Measurements from ENCODE around the gene IFNLR1. TPM values are rescaled to one million over a fixed set of nuclear protein-coding genes. Genes with fewer than 3 reads are reported as not detected.

The IFNLR1 gene
- total and polyA plus RNA-seq, 5 donors from 2014 or later = 0.36 to 2.8 (median 0.67) TPM

- no peaks in the 10 kb centered on the region for H3K27me3 ChIP-seq (ENCODE audit: control insufficient read depth, insufficient read depth, low read length)
- no peaks in the 10 kb centered on the region for H3K36me3 Mint-ChIP-seq
- H3K9me3 Mint-ChIP-seq = peaks cover 0 to 2% (median 0%) of the 10 kb centered on the region in 7 donors
- no peak overlapping the region for H3K27ac Mint-ChIP-seq
- no peak overlapping the region for H3K27ac ChIP-seq (ENCODE audit: insufficient read depth, low read length, poor library complexity, severe bottlenecking)
- DNase-seq = no peak
- ATAC-seq (ENCODE audit: low read depth in 2 of 2) = no peak
- H3K9me3 ChIP-seq (ENCODE audit: control insufficient read depth in 2 of 2, low read length in 2 of 2) = no peaks in the 10 kb centered on the region
- no peak overlapping the region for H3K4me3 Mint-ChIP-seq
- H3K4me3 ChIP-seq (ENCODE audit: low read depth, low read length) = no peak overlapping the region
- peaks cover 0 to 5% (median 0%) of the 10 kb centered on the region in 4 donors for H3K4me1 Mint-ChIP-seq
- no peaks in the 10 kb centered on the region for H3K4me1 ChIP-seq (ENCODE audit: control insufficient read depth, insufficient read depth, low read length, poor library complexity, severe bottlenecking)
- no peaks in the 10 kb centered on the region for H3K36me3 ChIP-seq (ENCODE audit: control insufficient read depth, insufficient read depth, low read length)
- peaks cover 5% of the 10 kb centered on the region for H3K27me3 Mint-ChIP-seq
These were observed 37.0 kb upstream of the IFNLR1 start for GRCh38 chr1:24224086-24224485.

DNA sequence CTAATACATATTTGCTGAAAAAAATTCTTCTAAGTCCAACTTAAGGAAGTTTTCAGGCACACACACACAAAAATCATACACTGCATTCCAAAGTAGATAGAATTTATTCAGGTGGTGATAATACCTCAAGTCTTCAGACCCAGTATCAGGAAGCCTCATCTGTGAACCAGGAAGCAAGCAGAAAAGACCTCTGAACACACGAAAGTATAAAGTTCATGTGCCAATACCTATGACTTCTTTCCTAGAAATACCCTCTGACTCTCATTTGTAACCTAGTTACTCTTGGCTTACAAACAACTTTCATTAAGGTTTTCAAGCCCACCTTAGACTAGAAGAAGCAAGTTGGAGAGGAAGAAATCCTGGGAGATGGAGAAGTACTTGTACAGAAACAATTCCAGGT lies 35.7 kb upstream of the IFNLR1 start:
- no peaks in the 10 kb centered on the region for H3K36me3 ChIP-seq (ENCODE audit: control insufficient read depth, insufficient read depth, low read length)
- no peak overlapping the region for H3K4me3 Mint-ChIP-seq
- H3K4me1 Mint-ChIP-seq = peaks cover 0 to 5% (median 0%) of the 10 kb centered on the region in 4 donors
- ATAC-seq (ENCODE audit: low read depth in 2 of 2) (no peak), DNase-seq (no peak)
- no peaks in the 10 kb centered on the region for H3K4me1 ChIP-seq (ENCODE audit: control insufficient read depth, insufficient read depth, low read length, poor library complexity, severe bottlenecking)
- no peak overlapping the region for H3K27ac ChIP-seq (ENCODE audit: insufficient read depth, low read length, poor library complexity, severe bottlenecking)
- H3K9me3 Mint-ChIP-seq = peaks cover 0 to 2% (median 0%) of the 10 kb centered on the region in 7 donors
- H3K27me3 Mint-ChIP-seq = peaks cover 2% of the 10 kb centered on the region
- H3K27ac Mint-ChIP-seq = no peak overlapping the region
- H3K27me3 ChIP-seq (ENCODE audit: control insufficient read depth, insufficient read depth, low read length) = no peaks in the 10 kb centered on the region
- H3K4me3 ChIP-seq (ENCODE audit: low read depth, low read length) = no peak overlapping the region
- no peaks in the 10 kb centered on the region for H3K9me3 ChIP-seq (ENCODE audit: control insufficient read depth in 2 of 2, low read length in 2 of 2)
- no peaks in the 10 kb centered on the region for H3K36me3 Mint-ChIP-seq

DNA sequence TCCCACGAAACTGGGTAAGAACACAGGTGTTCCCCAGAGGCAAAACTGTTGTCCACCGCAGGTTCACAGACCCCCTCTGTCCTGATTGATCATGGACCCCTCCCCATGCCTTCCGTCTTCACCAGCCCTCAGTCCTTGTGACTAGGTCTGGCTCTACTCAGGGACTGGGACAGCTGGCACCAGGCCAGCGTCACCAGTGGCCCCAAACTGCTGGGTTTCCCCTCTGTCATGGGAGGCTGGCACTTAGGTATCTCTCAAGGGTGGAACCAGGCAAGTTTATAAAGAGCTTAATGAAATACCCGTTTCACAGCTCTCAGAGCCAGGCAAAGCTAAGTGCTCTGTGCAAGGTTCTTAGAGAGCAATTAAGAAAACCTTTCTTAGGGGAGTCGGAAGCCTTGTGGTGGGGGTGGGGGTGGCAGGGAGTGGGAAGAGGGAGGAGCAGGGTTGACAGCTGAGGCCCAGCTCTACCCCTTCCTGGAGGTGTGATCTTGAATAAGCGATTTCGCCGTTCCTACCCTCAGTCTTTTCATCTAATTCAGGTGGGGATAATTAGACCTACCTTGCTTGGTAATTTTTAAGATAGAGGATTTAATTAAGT lies 35.0 kb upstream of the IFNLR1 start:
- no peaks in the 10 kb centered on the region for H3K36me3 Mint-ChIP-seq
- H3K4me1 Mint-ChIP-seq = peaks cover 0 to 5% (median 0%) of the 10 kb centered on the region in 4 donors
- no peak for ATAC-seq (ENCODE audit: low read depth in 2 of 2)
- Histone ChIP-seq H3K36me3 (ENCODE audit: control insufficient read depth, insufficient read depth, low read length) (no peaks in the 10 kb centered on the region), H3K4me1 (ENCODE audit: control insufficient read depth, insufficient read depth, low read length, poor library complexity, severe bottlenecking) (no peaks in the 10 kb centered on the region), H3K9me3 (ENCODE audit: control insufficient read depth in 2 of 2, low read length in 2 of 2) (no peaks in the 10 kb centered on the region), H3K27ac (ENCODE audit: insufficient read depth, low read length, poor library complexity, severe bottlenecking) (no peak overlapping the region), H3K27me3 (ENCODE audit: control insufficient read depth, insufficient read depth, low read length) (no peaks in the 10 kb centered on the region), H3K4me3 (ENCODE audit: low read depth, low read length) (no peak overlapping the region)
- no peak for DNase-seq
- no peak overlapping the region for H3K27ac Mint-ChIP-seq
- H3K9me3 Mint-ChIP-seq = peaks cover 0 to 2% (median 0%) of the 10 kb centered on the region in 7 donors
- H3K27me3 Mint-ChIP-seq = peaks cover 9% of the 10 kb centered on the region
- H3K4me3 Mint-ChIP-seq = no peak overlapping the region

DNA sequence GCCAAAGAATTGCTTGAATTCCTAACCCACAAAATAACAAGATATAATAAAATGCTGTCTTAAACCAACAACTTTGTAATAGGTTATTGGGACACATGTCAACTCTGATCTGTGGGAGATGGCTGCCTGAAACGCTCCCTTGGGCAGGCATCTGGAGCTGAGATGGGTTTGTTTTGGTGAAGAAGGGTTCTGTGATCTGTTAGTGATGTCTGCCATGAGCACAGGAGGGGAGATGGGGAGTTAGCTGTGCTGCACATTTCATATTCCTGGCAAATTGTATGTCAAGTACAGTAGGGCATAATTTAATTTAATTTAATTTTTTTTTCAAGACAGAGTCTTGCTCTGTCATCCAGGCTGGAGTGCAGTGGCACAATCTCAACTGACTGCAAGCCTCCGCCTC lies 34.2 kb upstream of the IFNLR1 start:
- Histone ChIP-seq H3K4me3 (ENCODE audit: low read depth, low read length) (no peak overlapping the region), H3K36me3 (ENCODE audit: control insufficient read depth, insufficient read depth, low read length) (no peaks in the 10 kb centered on the region), H3K27me3 (ENCODE audit: control insufficient read depth, insufficient read depth, low read length) (no peaks in the 10 kb centered on the region), H3K4me1 (ENCODE audit: control insufficient read depth, insufficient read depth, low read length, poor library complexity, severe bottlenecking) (no peaks in the 10 kb centered on the region), H3K9me3 (ENCODE audit: control insufficient read depth in 2 of 2, low read length in 2 of 2) (no peaks in the 10 kb centered on the region), H3K27ac (ENCODE audit: insufficient read depth, low read length, poor library complexity, severe bottlenecking) (no peak overlapping the region)
- Mint-ChIP-seq H3K4me3 (no peak overlapping the region), H3K27ac (no peak overlapping the region), H3K27me3 (peaks cover 14% of the 10 kb centered on the region), H3K4me1 (no peaks in the 10 kb centered on the region), H3K9me3 (peaks cover 0 to 2% (median 0%) of the 10 kb centered on the region in 7 donors), H3K36me3 (no peaks in the 10 kb centered on the region)
- ATAC-seq (ENCODE audit: low read depth in 2 of 2) (no peak), DNase-seq (no peak)

- ATAC-seq (ENCODE audit: low read depth in 2 of 2) (no peak), DNase-seq (no peak)
- Histone ChIP-seq H3K9me3 (ENCODE audit: control insufficient read depth in 2 of 2, low read length in 2 of 2) (no peaks in the 10 kb centered on the region), H3K4me1 (ENCODE audit: control insufficient read depth, insufficient read depth, low read length, poor library complexity, severe bottlenecking) (no peaks in the 10 kb centered on the region), H3K27ac (ENCODE audit: insufficient read depth, low read length, poor library complexity, severe bottlenecking) (no peak overlapping the region), H3K27me3 (ENCODE audit: control insufficient read depth, insufficient read depth, low read length) (no peaks in the 10 kb centered on the region), H3K36me3 (ENCODE audit: control insufficient read depth, insufficient read depth, low read length) (no peaks in the 10 kb centered on the region), H3K4me3 (ENCODE audit: low read depth, low read length) (no peak overlapping the region)
- H3K36me3 Mint-ChIP-seq = no peaks in the 10 kb centered on the region
- H3K27me3 Mint-ChIP-seq = peaks cover 21% of the 10 kb centered on the region
- H3K9me3 Mint-ChIP-seq = peaks cover 0 to 3% (median 0%) of the 10 kb centered on the region in 7 donors
- no peak overlapping the region for H3K27ac Mint-ChIP-seq
- no peaks in the 10 kb centered on the region for H3K4me1 Mint-ChIP-seq
- H3K4me3 Mint-ChIP-seq = no peak overlapping the region
These were observed 29.4 kb upstream of the IFNLR1 start for GRCh38 chr1:24216276-24217074.

GRCh38 chr1:24215226-24215814 lies 28.2 kb upstream of the IFNLR1 start:
- Histone ChIP-seq H3K36me3 (ENCODE audit: control insufficient read depth, insufficient read depth, low read length) (no peaks in the 10 kb centered on the region), H3K27me3 (ENCODE audit: control insufficient read depth, insufficient read depth, low read length) (no peaks in the 10 kb centered on the region), H3K27ac (ENCODE audit: insufficient read depth, low read length, poor library complexity, severe bottlenecking) (no peak overlapping the region), H3K4me1 (ENCODE audit: control insufficient read depth, insufficient read depth, low read length, poor library complexity, severe bottlenecking) (no peaks in the 10 kb centered on the region), H3K4me3 (ENCODE audit: low read depth, low read length) (no peak overlapping the region), H3K9me3 (ENCODE audit: control insufficient read depth in 2 of 2, low read length in 2 of 2) (no peaks in the 10 kb centered on the region)
- H3K36me3 Mint-ChIP-seq = no peaks in the 10 kb centered on the region
- peaks cover 24% of the 10 kb centered on the region for H3K27me3 Mint-ChIP-seq
- peaks cover 0 to 3% (median 0%) of the 10 kb centered on the region in 7 donors for H3K9me3 Mint-ChIP-seq
- ATAC-seq (ENCODE audit: low read depth in 2 of 2) (no peak), DNase-seq (no peak)
- H3K4me1 Mint-ChIP-seq = no peaks in the 10 kb centered on the region
- no peak overlapping the region for H3K4me3 Mint-ChIP-seq
- peak overlapping the region in 1 of 3 donors; percentile 57 for H3K27ac Mint-ChIP-seq

- peaks cover 18% of the 10 kb centered on the region for H3K27me3 Mint-ChIP-seq
- Histone ChIP-seq H3K4me1 (ENCODE audit: control insufficient read depth, insufficient read depth, low read length, poor library complexity, severe bottlenecking) (no peaks in the 10 kb centered on the region), H3K4me3 (ENCODE audit: low read depth, low read length) (no peak overlapping the region), H3K27me3 (ENCODE audit: control insufficient read depth, insufficient read depth, low read length) (no peaks in the 10 kb centered on the region), H3K9me3 (ENCODE audit: control insufficient read depth in 2 of 2, low read length in 2 of 2) (no peaks in the 10 kb centered on the region), H3K27ac (ENCODE audit: insufficient read depth, low read length, poor library complexity, severe bottlenecking) (no peak overlapping the region), H3K36me3 (ENCODE audit: control insufficient read depth, insufficient read depth, low read length) (no peaks in the 10 kb centered on the region)
- peaks cover 0 to 2% (median 0%) of the 10 kb centered on the region in 7 donors for H3K9me3 Mint-ChIP-seq
- ATAC-seq (ENCODE audit: low read depth in 2 of 2) = no peak
- H3K4me1 Mint-ChIP-seq = no peaks in the 10 kb centered on the region
- no peak for DNase-seq
- no peak overlapping the region for H3K27ac Mint-ChIP-seq
- H3K36me3 Mint-ChIP-seq = no peaks in the 10 kb centered on the region
- H3K4me3 Mint-ChIP-seq = no peak overlapping the region
These were observed 25.3 kb upstream of the IFNLR1 start for GRCh38 chr1:24212376-24212775.

All from CD4-positive, CD25-positive, alpha-beta regulatory T cell (primary cell).